Activated T-cell treated with anti-CD3 and anti-CD28 coated beads, Interleukin-2, amount 50 U/mL, for 4 hours (primary cell): Measurements from ENCODE around the gene PTPN6. TPM values are rescaled to one million over a fixed set of nuclear protein-coding genes. Genes with fewer than 3 reads are reported as not detected.

Experiments
- ATAC-seq, 2 donors: fragments of 200-7000 bp; cut with Tn5 transposase; one replicate each; pipeline ENCODE4 v1.10.0; 2021
- DNase-seq: peaks from one replicate; pipeline ENCODE4 v3.0.0-alpha.2; 2020
- H3K27me3 Mint-ChIP-seq: one replicate; pipeline ENCODE4 v1.8.0; 2021; ENCODE audit warnings: low read depth, mixed read lengths
- H3K36me3 Mint-ChIP-seq: one replicate; pipeline ENCODE4 v1.8.0; 2022; ENCODE audit warnings: mixed read lengths; ENCODE audit not compliant: insufficient read depth
- H3K4me1 Mint-ChIP-seq: one replicate; pipeline ENCODE4 v1.8.0; 2021; ENCODE audit warnings: low read depth, mixed read lengths
- H3K4me3 Mint-ChIP-seq: one replicate; pipeline ENCODE4 v1.8.0; 2021; ENCODE audit warnings: mild to moderate bottlenecking, moderate library complexity, mixed read lengths
- H3K9me3 Mint-ChIP-seq: one replicate; pipeline ENCODE4 v1.8.0; 2021; ENCODE audit warnings: mixed read lengths
- total RNA-seq, 3 donors: library from RNA; stranded (reverse); gene quantifications; one replicate each; pipeline ENCODE4 v1.2.1, GENCODE V29; 2021

PTPN6 gene
- total RNA-seq, 3 donors from 2014 or later, result 309 to 404 (median 401) TPM

DNA sequence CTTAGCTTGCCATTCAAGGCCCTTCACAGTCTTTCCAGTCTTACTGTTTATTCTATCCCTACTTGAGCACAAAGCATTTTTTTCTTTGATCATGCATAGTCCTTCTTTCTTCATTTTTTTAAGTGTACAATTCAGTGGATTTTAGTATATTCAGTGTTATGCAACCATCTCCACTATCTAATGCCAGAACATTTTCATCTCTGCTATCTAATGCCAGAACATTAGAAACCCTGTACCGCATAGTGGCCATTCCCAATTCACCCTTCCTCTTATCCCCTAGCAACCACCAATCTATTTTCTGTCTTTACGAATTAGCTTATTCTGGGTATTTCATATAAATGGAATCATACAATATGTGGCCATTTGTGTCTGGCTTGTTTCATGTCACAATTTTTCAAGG, 53.7 kb downstream of the PTPN6 start:
- Mint-ChIP-seq H3K27me3 (no peaks in the 10 kb centered on the region), H3K4me1 (peaks cover 18% of the 10 kb centered on the region), H3K4me3 (no peak overlapping the region), H3K9me3 (no peaks in the 10 kb centered on the region), H3K36me3 (peaks cover 18% of the 10 kb centered on the region)
- ATAC-seq (no peak), DNase-seq (no peak)

DNA sequence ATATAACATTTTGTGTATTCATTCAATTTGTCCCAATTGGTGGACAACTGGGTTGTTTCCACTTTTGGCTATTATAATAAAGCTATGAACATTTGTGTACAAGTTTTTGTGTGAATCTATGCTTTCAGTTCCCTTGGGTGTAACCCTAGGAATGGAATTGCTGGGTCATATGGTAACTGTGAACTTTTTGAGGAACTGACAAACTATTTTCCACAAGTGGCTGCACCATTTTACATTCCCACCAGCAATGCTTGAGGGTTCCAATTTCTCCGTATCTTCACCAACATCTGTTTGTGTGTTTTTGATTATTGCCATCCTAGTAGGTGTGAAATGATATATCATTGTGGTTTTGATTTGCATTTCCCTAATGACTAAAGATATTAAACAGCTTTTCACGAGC, 54.2 kb downstream of the PTPN6 start:
- Mint-ChIP-seq H3K9me3 (no peaks in the 10 kb centered on the region), H3K4me1 (peaks cover 22% of the 10 kb centered on the region), H3K4me3 (no peak overlapping the region), H3K36me3 (peaks cover 23% of the 10 kb centered on the region), H3K27me3 (no peaks in the 10 kb centered on the region)
- ATAC-seq (no peak), DNase-seq (no peak)

DNA sequence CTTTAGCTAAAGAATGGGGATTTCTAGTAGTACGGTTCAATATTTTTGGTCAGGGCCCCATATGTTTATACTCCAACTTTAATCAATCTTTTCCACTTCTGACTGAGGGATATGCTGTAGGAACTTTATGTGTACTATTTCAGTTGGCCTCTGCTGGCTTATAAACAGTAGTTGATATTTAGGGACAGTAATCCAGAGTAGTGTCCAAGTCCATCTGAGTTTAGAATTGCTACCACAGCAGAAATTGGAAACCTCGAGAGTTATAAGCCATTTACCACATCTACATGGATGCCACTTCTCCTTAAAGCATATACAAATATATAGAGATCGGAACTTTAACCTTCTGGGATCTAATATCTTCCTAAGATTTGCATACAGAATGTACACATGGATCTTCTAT, 55.5 kb downstream of the PTPN6 start:
- Mint-ChIP-seq H3K4me3 (no peak overlapping the region), H3K27me3 (no peaks in the 10 kb centered on the region), H3K36me3 (peaks cover 21% of the 10 kb centered on the region), H3K9me3 (no peaks in the 10 kb centered on the region), H3K4me1 (peaks cover 22% of the 10 kb centered on the region)
- ATAC-seq (no peak), DNase-seq (no peak)

DNA sequence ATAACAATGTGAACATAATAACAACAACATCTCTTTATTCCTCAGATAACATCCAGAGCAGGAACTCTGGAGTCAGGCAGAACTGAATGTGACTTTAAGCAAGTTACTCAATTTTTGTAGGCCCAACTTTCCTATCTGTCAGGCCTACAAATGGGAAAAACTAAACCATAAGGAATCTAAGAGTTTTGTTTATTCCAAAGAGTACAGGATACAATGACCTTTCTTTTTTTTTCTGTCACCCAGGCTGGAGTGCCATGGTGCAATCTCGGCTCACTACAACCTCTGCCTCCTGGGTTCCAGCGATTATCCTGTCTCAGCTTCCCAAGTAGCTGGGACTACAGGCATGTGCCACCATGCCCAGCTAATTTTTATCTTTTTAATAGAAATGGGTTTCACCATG, 57.7 kb downstream of the PTPN6 start:
- Mint-ChIP-seq H3K36me3 (peaks cover 34% of the 10 kb centered on the region), H3K4me3 (no peak overlapping the region), H3K27me3 (no peaks in the 10 kb centered on the region), H3K9me3 (no peaks in the 10 kb centered on the region), H3K4me1 (peaks cover 25% of the 10 kb centered on the region)
- ATAC-seq (no peak), DNase-seq (no peak)

DNA sequence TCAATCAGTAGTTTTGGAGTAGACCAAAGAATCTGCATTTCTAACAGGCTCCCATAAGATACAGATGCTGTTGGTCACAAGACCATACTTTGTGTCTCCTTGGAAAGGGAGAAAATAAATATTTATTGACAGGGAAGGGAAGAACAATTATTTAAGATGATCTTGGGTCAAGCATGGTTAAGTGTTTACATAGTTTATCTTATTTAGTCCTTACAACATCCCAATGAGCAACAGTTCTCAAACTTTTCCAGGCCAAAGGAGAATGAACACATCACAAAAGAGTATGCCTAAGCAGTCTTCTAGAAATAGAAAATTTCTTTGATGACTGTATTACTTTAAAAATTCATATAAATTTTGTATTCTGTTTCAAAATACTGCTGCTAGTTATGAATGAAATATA, 58.4 kb downstream of the PTPN6 start:
- no peak for DNase-seq
- Mint-ChIP-seq H3K36me3 (peaks cover 36% of the 10 kb centered on the region), H3K27me3 (no peaks in the 10 kb centered on the region), H3K9me3 (no peaks in the 10 kb centered on the region), H3K4me3 (no peak overlapping the region), H3K4me1 (peaks cover 28% of the 10 kb centered on the region)
- no peak for ATAC-seq

Other genes with a start within 250 kb of the PTPN6 start
- gene COPS7A, start 227.3 kb upstream of the PTPN6 start, total RNA-seq, result 10 to 100 TPM; 46.5 to 54.4 (median 48.1) TPM
- 100 to 1,000 TPM; 185 to 199 (median 189) TPM for gene MLF2, start 198.2 kb upstream of the PTPN6 start, total RNA-seq
- 10 to 100 TPM; 26.3 to 32.6 (median 29.4) TPM for gene PTMS, start 185.0 kb upstream of the PTPN6 start, total RNA-seq
- 100 to 1,000 TPM in 1 of 3 donors, 10 to 100 TPM in 2; 71.1 to 125 (median 86.4) TPM for gene LAG3, start 178.8 kb upstream of the PTPN6 start, total RNA-seq
- 10 to 100 TPM; 42.0 to 76.9 (median 51.4) TPM for gene CD4, start 161.8 kb upstream of the PTPN6 start, total RNA-seq
- under 1 TPM in 2 of 3 donors, not detected in 1; 0.08 to 0.38 TPM for gene GPR162, start 129.5 kb upstream of the PTPN6 start, total RNA-seq
- under 1 TPM; 0.63 to 0.98 (median 0.83) TPM for gene P3H3, start 122.9 kb upstream of the PTPN6 start, total RNA-seq
- under 1 TPM; 0.13 to 0.90 (median 0.38) TPM for gene GNB3, start 110.4 kb upstream of the PTPN6 start, total RNA-seq
- 1 to 10 TPM; 1.7 to 4.0 (median 3.1) TPM for gene CDCA3, start 100.1 kb upstream of the PTPN6 start, total RNA-seq
- 100 to 1,000 TPM; 169 to 192 (median 176) TPM for gene USP5, start 99.2 kb upstream of the PTPN6 start, total RNA-seq
- 1,000 to 10,000 TPM; 1,135 to 1,217 (median 1,169) TPM for gene TPI1, start 83.8 kb upstream of the PTPN6 start, total RNA-seq
- gene SPSB2, start 78.1 kb upstream of the PTPN6 start, total RNA-seq, result 1 to 10 TPM; 5.6 to 8.5 (median 6.7) TPM
- 1 to 10 TPM; 2.1 to 3.0 (median 3.0) TPM for gene LRRC23, start 46.5 kb upstream of the PTPN6 start, total RNA-seq
- gene ENO2, start 36.8 kb upstream of the PTPN6 start, total RNA-seq, result 10 to 100 TPM; 83.5 to 97.4 (median 85.2) TPM
- gene ATN1, start 23.4 kb upstream of the PTPN6 start, total RNA-seq, result 10 to 100 TPM; 65.8 to 73.9 (median 70.7) TPM
- not detected for gene RNU7-1, start 7.5 kb upstream of the PTPN6 start, total RNA-seq
- 100 to 1,000 TPM; 180 to 190 (median 184) TPM for gene C12orf57, start 7.3 kb upstream of the PTPN6 start, total RNA-seq
- gene PHB2, start 19.3 kb downstream of the PTPN6 start, total RNA-seq, result 100 to 1,000 TPM; 619 to 718 (median 635) TPM
- 100 to 1,000 TPM; 215 to 254 (median 223) TPM for gene EMG1, start 19.6 kb downstream of the PTPN6 start, total RNA-seq
- gene LPCAT3, start 67.1 kb downstream of the PTPN6 start, total RNA-seq, result 10 to 100 TPM; 24.4 to 27.6 (median 25.0) TPM
- gene C1S, start 109.4 kb downstream of the PTPN6 start, total RNA-seq, result 1 to 10 TPM; 1.6 to 1.7 (median 1.6) TPM
- gene C1R, start 141.1 kb downstream of the PTPN6 start, total RNA-seq, result 1 to 10 TPM in 2 of 3 donors, under 1 TPM in 1; 0.98 to 2.3 (median 1.7) TPM
- gene C1RL, start 157.9 kb downstream of the PTPN6 start, total RNA-seq, result 1 to 10 TPM; 3.7 to 7.0 (median 6.0) TPM
- not detected for gene RBP5, start 177.5 kb downstream of the PTPN6 start, total RNA-seq
- gene CLSTN3, start 179.0 kb downstream of the PTPN6 start, total RNA-seq, result 10 to 100 TPM in 1 of 3 donors, 1 to 10 TPM in 2; 9.2 to 12.2 (median 9.9) TPM
- 10 to 100 TPM; 45.9 to 68.0 (median 65.7) TPM for gene PEX5, start 238.3 kb downstream of the PTPN6 start, total RNA-seq